Measurements from ENCODE around the gene CCDC81. TPM values are rescaled to one million over a fixed set of nuclear protein-coding genes. Genes with fewer than 3 reads are reported as not detected.
"Not testable (repeated sequence)": the region's sequence is repeated elsewhere in the genome, so short reads cannot be mapped to it uniquely, and the experiment has no call there.

The CCDC81 gene
- total RNA-seq, 2 experiments from 2014 or later = 0.16 to 0.50 TPM

DNA sequence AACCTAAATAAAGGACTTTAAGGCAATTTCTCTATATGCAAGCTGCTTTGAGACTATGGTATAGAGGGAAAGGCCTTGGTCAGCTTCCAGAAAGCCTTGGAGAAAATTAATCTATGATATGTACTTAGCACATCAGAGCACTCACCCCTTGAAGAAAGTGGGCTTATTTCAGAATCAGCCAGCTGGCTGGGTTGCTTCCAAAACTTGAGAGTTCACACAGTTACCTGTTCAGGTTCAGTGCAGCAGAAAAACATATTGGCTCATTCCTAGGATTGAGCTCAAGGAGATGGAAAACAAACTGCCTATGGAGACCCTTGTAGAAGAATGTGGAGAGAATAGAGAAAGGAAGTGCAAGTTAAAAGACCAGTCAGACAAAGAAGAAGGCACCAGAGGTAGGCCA lies 22.7 kb downstream of the CCDC81 start:
- no peaks in the 10 kb centered on the region for H3K27me3 Mint-ChIP-seq
- no peak overlapping the region for H3K4me3 Mint-ChIP-seq
- no peak for ATAC-seq
- peaks cover 3% of the 10 kb centered on the region for H3K4me1 Mint-ChIP-seq
- no peaks in the 10 kb centered on the region for H3K9me3 Mint-ChIP-seq (ENCODE audit: low read depth)
- CTCF ChIA-PET = interaction anchor here (0.7 kb wide), 1 partner anchor 22 kb away, joined by 3 read pairs; no protein-coding TSS in a partner anchor
- DNase-seq = no peak
- H3K27ac Mint-ChIP-seq = no peak overlapping the region
- no peaks in the 10 kb centered on the region for H3K36me3 Mint-ChIP-seq

DNA sequence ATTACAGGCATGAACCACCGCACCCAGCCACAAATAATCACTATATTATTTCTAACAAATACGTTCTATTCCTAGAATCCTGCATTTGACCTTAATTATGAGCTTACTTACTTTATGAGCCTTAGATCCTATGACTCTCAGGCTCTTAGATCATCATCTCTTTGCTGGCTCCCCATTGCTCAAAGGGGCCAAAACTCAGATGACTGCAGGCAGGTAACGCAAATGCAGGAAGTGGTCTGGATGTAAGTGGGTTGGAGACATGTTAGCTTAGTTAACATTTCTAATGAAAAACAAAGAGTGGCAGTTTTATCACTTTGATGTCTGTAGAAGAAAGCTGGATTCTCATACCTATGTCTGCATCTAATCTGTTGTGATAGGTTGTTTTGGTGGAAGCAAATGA lies 23.4 kb downstream of the CCDC81 start:
- H3K9me3 Mint-ChIP-seq (ENCODE audit: low read depth) = no peaks in the 10 kb centered on the region
- no peak overlapping the region for H3K27ac Mint-ChIP-seq
- no peaks in the 10 kb centered on the region for H3K36me3 Mint-ChIP-seq
- ATAC-seq (no peak), DNase-seq (no peak)
- no peak overlapping the region for H3K4me3 Mint-ChIP-seq
- CTCF ChIA-PET = interaction anchor here (0.7 to 1.1 kb wide), 2 partner anchors 211 to 543 kb away, joined by 3 to 4 read pairs; partner anchors contain the start of gene CCDC83
- no peaks in the 10 kb centered on the region for H3K27me3 Mint-ChIP-seq
- peaks cover 3% of the 10 kb centered on the region for H3K4me1 Mint-ChIP-seq

DNA sequence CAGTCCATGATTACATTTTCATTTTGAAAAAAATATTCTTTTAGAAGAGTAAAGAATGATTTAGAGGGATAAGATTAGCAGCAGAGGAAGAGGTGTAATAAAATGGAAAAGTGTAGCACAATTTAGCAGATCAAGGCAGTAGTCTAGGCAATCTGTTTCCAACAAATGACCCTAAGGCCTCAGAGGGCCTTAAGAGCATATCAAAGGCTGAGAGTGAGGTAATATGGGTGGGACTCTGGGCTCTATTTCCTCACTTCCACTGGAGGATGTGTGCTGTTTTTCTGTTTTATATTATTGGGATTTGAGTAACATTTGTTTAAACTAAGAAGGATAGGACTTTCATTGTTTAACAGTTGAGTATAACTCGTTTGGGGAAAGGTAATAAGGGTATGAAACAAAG lies 28.8 kb downstream of the CCDC81 start:
- Mint-ChIP-seq H3K36me3 (no peaks in the 10 kb centered on the region), H3K27ac (no peak overlapping the region), H3K4me1 (no peaks in the 10 kb centered on the region), H3K9me3 (ENCODE audit: low read depth) (no peaks in the 10 kb centered on the region), H3K27me3 (no peaks in the 10 kb centered on the region), H3K4me3 (no peak overlapping the region)
- CTCF ChIA-PET = interaction anchor here (1.0 kb wide), 1 partner anchor 548 kb away, joined by 3 read pairs; the partner anchor contains the start of gene CCDC83
- ATAC-seq (no peak), DNase-seq (no peak)

DNA sequence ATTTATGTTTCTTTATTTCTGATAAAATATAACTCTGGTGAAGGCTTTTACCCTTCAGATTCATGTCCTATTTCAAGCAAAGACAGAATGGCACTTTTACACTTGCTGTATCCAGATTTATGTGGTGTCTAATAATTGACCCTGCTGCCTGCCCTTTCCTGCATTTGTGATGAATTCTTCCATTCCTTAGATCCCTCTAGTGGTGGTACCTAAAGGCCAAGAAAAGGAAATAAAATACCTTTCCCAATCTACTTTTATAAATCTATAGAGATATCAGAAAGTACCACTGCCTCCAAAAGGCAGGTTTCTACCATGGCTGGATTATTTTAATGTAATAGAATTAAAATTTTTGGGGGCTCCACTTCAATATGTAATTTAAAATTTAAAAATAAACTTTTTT lies 34.2 kb downstream of the CCDC81 start:
- CTCF ChIA-PET = no interaction called here
- no peak for DNase-seq
- no peaks in the 10 kb centered on the region for H3K9me3 Mint-ChIP-seq (ENCODE audit: low read depth)

DNA sequence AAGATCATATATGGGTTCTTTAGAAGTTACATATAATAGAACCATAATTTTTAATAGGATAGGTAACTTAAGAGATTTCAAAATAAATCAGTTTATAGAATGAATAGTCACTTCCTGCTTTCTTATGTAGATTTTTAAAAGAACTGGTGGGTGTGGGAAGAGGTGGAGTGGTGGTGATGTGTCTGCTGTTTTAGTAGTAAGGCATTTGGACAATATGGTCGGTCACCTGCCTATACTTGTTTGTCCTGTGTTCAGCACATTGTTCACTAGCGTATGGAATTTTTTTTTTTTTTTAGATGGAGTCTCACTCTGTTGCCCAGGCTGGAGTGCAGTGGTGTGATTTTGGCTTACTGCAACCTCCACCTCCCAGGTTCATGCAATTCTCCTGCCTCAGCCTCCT lies 39.3 kb downstream of the CCDC81 start:
- DNase-seq = no peak
- no peaks in the 10 kb centered on the region for H3K9me3 Mint-ChIP-seq (ENCODE audit: low read depth)
- H3K36me3 Mint-ChIP-seq = no peaks in the 10 kb centered on the region
- no peak for ATAC-seq
- H3K27ac Mint-ChIP-seq = no peak overlapping the region
- no peak overlapping the region for H3K4me3 Mint-ChIP-seq
- CTCF ChIA-PET = no interaction called here
- peaks cover 10% of the 10 kb centered on the region for H3K4me1 Mint-ChIP-seq
- no peaks in the 10 kb centered on the region for H3K27me3 Mint-ChIP-seq

More for the DNA sequence above, 34.2 kb downstream of the CCDC81 start:
- no peak for ATAC-seq
- no peak overlapping the region for H3K27ac Mint-ChIP-seq
- H3K4me3 Mint-ChIP-seq = no peak overlapping the region
- no peaks in the 10 kb centered on the region for H3K27me3 Mint-ChIP-seq
- H3K36me3 Mint-ChIP-seq = no peaks in the 10 kb centered on the region
- H3K4me1 Mint-ChIP-seq = no peaks in the 10 kb centered on the region

DNA sequence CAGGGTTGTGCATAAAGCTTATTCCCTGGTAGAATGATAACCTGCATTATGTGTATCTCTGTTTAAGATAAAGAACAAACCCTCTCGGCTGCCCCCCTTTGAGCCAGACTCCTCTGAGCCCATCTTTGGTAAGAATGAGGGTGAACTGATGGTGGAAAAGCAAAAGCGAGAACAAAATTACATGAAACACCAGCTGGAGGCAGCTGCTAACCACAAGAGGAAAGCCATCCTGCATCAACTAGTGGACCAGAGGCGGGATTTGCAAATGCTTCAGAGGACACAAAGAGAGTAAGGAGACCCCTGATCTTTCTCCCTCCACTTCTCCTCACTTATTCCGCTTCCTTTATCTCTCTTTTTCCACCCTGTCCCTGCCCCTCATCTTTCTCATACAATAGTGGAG lies 40.3 kb downstream of the CCDC81 start:
- no peaks in the 10 kb centered on the region for H3K36me3 Mint-ChIP-seq
- ATAC-seq = no peak
- peaks cover 10% of the 10 kb centered on the region for H3K4me1 Mint-ChIP-seq
- CTCF ChIA-PET = no interaction called here
- DNase-seq = no peak
- no peaks in the 10 kb centered on the region for H3K9me3 Mint-ChIP-seq (ENCODE audit: low read depth)
- no peaks in the 10 kb centered on the region for H3K27me3 Mint-ChIP-seq
- no peak overlapping the region for H3K4me3 Mint-ChIP-seq
- H3K27ac Mint-ChIP-seq = no peak overlapping the region

GRCh38 chr11:86416494-86416893 lies 41.8 kb downstream of the CCDC81 start:
- no peak overlapping the region for H3K27ac Mint-ChIP-seq
- DNase-seq (no peak), ATAC-seq (no peak)
- CTCF ChIA-PET = no interaction called here
- no peaks in the 10 kb centered on the region for H3K36me3 Mint-ChIP-seq
- H3K9me3 Mint-ChIP-seq (ENCODE audit: low read depth) = no peaks in the 10 kb centered on the region
- no peak overlapping the region for H3K4me3 Mint-ChIP-seq
- peaks cover 10% of the 10 kb centered on the region for H3K4me1 Mint-ChIP-seq
- no peaks in the 10 kb centered on the region for H3K27me3 Mint-ChIP-seq

DNA sequence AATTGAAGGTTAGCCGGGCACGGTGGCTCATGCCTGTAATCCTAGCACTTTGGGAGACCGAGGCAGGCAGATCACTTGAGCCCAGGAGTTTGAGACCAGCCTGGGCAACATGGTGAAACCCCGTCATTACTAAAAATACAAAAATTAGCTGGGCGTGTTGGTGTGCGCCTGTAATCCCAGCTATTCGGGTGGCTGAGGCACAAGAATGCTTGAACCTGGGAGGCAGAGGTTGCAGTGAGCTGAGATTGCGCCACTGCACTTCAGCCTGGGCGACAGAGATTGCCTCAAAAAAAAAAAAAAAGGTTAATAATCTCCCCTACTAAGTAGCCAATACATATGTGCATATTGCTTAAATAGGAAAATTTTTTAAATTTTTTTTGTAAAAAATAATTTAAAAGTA lies 42.3 kb downstream of the CCDC81 start:
- ATAC-seq; CTCF ChIA-PET; DNase-seq; H3K9me3 Mint-ChIP-seq (ENCODE audit: low read depth); H3K36me3 Mint-ChIP-seq; H3K4me3 Mint-ChIP-seq; H3K4me1 Mint-ChIP-seq; H3K27ac Mint-ChIP-seq; H3K27me3 Mint-ChIP-seq: not testable (repeated sequence)

DNA sequence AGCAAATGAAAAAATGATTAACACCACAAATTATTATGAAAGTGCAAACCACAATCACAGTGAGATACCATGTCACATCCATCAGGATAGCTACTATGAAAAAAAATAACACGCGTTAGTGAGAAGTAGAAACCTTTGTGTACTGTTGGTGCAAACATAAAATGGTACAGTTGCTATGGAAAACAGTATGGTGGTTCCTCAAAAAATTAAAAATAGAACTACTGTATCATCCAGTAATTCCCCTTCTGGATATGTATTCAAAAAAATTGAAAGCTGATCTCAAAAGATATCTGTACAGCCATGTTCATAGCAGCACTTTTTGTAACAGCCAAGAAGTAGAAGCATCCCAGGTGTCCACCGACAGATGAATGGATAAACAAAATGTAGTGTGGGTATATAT lies 43.4 kb downstream of the CCDC81 start:
- Mint-ChIP-seq H3K27ac (no peak overlapping the region), H3K4me3 (no peak overlapping the region), H3K9me3 (ENCODE audit: low read depth) (no peaks in the 10 kb centered on the region), H3K36me3 (no peaks in the 10 kb centered on the region), H3K27me3 (no peaks in the 10 kb centered on the region), H3K4me1 (peaks cover 10% of the 10 kb centered on the region)
- ATAC-seq (no peak), DNase-seq (no peak)
- CTCF ChIA-PET = interaction anchor here (0.8 to 1.8 kb wide), 3 partner anchors 37 to 563 kb away, joined by 3 to 6 read pairs (median 4); partner anchors contain the start of gene CCDC83

DNA sequence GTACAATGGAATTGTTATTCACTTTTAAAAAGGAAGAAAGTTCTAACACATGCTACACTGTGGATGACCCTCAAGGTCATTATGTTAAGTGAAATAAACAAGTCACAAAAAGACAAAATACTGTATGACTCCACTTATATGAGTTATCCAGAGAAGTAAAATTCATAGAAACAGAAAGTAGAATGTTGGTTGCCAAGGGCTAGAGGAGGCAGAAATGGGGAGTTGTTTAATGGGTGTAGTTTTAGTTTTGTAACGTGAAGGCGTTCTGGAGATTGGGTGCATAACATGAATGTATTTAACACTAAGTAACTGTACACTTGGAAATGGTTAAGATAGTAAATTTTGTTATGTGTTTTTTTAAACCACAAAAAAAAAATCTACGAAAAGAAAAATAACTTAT lies 43.8 kb downstream of the CCDC81 start:
- Mint-ChIP-seq H3K4me1 (peaks cover 10% of the 10 kb centered on the region), H3K27ac (no peak overlapping the region), H3K4me3 (no peak overlapping the region), H3K27me3 (no peaks in the 10 kb centered on the region), H3K9me3 (ENCODE audit: low read depth) (no peaks in the 10 kb centered on the region), H3K36me3 (no peaks in the 10 kb centered on the region)
- no peak for ATAC-seq
- DNase-seq = no peak
- CTCF ChIA-PET = interaction anchor here (0.7 to 1.8 kb wide), 4 partner anchors 37 to 564 kb away, joined by 3 to 6 read pairs (median 4); partner anchors contain the start of gene CCDC83

DNA sequence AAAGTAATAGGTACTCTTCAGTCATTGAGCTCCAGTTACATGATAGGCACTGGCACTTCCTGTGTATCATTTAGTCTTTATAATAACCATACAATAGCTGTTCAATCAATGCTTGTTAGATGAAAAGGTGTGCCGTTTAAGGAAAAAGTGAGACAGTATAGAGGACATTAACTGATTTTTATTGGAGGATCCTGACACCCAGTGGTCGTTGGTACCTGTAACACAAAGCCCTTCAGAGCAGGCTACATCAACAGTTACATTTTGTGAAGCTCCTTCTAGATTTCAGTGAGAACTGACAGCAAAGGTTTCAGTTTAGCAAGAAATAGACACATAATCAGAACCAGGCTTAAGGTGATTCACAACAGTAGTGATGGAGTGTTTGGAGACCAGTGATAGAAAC lies 44.2 kb downstream of the CCDC81 start:
- Mint-ChIP-seq H3K4me1 (peaks cover 10% of the 10 kb centered on the region), H3K27me3 (no peaks in the 10 kb centered on the region), H3K27ac (no peak overlapping the region), H3K9me3 (ENCODE audit: low read depth) (no peaks in the 10 kb centered on the region), H3K36me3 (no peaks in the 10 kb centered on the region), H3K4me3 (no peak overlapping the region)
- ATAC-seq = peak; percentile 76
- no peak for DNase-seq
- CTCF ChIA-PET = interaction anchor here (0.6 to 1.8 kb wide), 6 partner anchors 22 to 605 kb away, joined by 3 to 6 read pairs (median 3); partner anchors contain the start of gene CCDC83

DNA sequence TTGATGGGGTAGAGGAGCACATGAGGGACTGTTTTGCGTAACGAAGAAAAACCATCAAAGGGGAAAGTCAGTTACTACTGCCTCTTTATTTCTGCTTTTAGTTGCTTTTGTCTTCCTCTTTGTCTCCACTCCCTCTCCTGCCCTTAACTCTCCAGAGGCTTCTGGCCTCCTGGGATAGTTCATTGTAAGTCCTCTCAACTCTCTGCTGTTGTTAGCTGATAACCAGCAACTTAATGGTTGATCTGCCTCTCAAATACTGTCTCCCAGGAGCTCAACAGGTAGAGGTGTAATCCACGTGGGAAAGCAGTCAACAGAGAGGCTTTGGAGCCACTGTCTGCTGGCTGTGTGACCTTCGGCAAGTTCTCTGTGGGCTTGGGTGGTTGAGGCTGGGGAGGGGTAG lies 47.3 kb downstream of the CCDC81 start:
- ATAC-seq (no peak), DNase-seq (no peak)
- peaks cover 10% of the 10 kb centered on the region for H3K4me1 Mint-ChIP-seq
- no peaks in the 10 kb centered on the region for H3K36me3 Mint-ChIP-seq
- peaks cover 7% of the 10 kb centered on the region for H3K27me3 Mint-ChIP-seq
- CTCF ChIA-PET = no interaction called here
- H3K4me3 Mint-ChIP-seq = no peak overlapping the region
- no peaks in the 10 kb centered on the region for H3K9me3 Mint-ChIP-seq (ENCODE audit: low read depth)
- no peak overlapping the region for H3K27ac Mint-ChIP-seq

GRCh38 chr11:86422371-86422770 lies 47.7 kb downstream of the CCDC81 start:
- H3K4me1 Mint-ChIP-seq = peaks cover 10% of the 10 kb centered on the region
- no peak for DNase-seq
- no peak overlapping the region for H3K27ac Mint-ChIP-seq
- H3K4me3 Mint-ChIP-seq = no peak overlapping the region
- CTCF ChIA-PET = no interaction called here
- H3K9me3 Mint-ChIP-seq (ENCODE audit: low read depth) = no peaks in the 10 kb centered on the region
- no peak for ATAC-seq
- H3K36me3 Mint-ChIP-seq = no peaks in the 10 kb centered on the region
- peaks cover 7% of the 10 kb centered on the region for H3K27me3 Mint-ChIP-seq

GRCh38 chr11:86423488-86423887 lies 48.8 kb downstream of the CCDC81 start:
- H3K9me3 Mint-ChIP-seq (ENCODE audit: low read depth); H3K27ac Mint-ChIP-seq; H3K4me3 Mint-ChIP-seq; ATAC-seq; CTCF ChIA-PET; H3K4me1 Mint-ChIP-seq; H3K36me3 Mint-ChIP-seq; DNase-seq: not testable (repeated sequence)
- peaks cover 13% of the 10 kb centered on the region for H3K27me3 Mint-ChIP-seq

DNA sequence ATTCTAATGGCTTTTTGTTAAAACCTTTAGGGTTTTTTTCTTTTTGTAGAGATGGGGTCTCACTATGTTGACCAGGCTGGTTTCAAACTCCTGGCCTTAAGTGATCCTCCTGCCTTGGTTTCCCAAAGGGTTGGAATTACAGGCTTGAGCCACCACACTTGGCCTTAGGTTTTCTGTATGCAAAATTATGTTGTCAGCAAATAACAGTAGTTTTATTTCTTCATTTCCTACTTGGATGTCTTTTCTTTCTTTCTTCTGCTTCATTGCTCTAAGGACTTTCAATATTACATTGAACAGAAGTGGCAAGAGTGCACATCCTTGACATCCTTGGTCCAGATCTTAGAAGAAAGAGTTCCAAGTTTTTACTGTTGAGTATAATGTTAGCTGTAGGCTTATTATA lies 52.8 kb downstream of the CCDC81 start:
- CTCF ChIA-PET = no interaction called here
- Mint-ChIP-seq H3K36me3 (peaks cover 2% of the 10 kb centered on the region), H3K27me3 (peaks cover 23% of the 10 kb centered on the region), H3K27ac (no peak overlapping the region), H3K9me3 (ENCODE audit: low read depth) (peaks cover 2% of the 10 kb centered on the region), H3K4me3 (no peak overlapping the region), H3K4me1 (no peaks in the 10 kb centered on the region)
- DNase-seq = no peak
- ATAC-seq = no peak
